Fibroblast of skin of scalp (primary cell): ENCODE data around the gene ZNF98. TPM values are rescaled to one million over a fixed set of nuclear protein-coding genes. Genes with fewer than 3 reads are reported as not detected.

ENCODE experiments used
- DNase-seq: peaks from one replicate; pipeline ENCODE4 v3.0.0-alpha.2; 2013
- polyA plus RNA-seq, 2 experiments: library from polyadenylated mRNA; unstranded; fragments of 120-200 nt; gene quantifications; one replicate each; pipeline ENCODE4 v1.2.1, GENCODE V29; 2013; ENCODE audit not compliant: insufficient read length in 2 of 2

ZNF98 gene
- polyA plus RNA-seq (2013, experiment 1 of 2; ENCODE audit: insufficient read length) = not detected
- polyA plus RNA-seq (2013, experiment 2 of 2; ENCODE audit: insufficient read length) = 0.47 TPM

DNA sequence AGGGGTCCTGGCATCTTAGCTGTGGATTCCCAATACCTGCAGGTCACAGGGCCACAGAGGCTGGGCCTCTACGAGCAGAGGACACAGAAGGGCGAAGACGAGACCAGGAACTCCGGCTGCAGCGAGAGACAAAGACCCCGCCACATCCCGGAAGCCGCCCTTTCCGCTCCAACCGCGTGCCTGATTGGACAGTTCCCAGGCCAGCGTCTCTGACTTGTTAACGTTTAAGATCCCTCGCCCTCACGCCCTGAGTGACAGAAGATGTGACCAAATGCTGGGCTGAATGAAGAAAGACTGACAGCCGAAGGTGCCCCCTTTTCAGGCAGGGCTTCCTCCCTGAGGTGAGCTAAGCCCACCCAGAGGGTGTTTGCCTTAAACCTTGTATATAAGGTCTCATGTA, at the start of gene ZNF98:
TSS of gene ZNF98 (minus strand) at position 136 of the 400 bp plus-strand sequence. CDS start at position 14, 122 bp downstream.
- DNase-seq = no peak

DNA sequence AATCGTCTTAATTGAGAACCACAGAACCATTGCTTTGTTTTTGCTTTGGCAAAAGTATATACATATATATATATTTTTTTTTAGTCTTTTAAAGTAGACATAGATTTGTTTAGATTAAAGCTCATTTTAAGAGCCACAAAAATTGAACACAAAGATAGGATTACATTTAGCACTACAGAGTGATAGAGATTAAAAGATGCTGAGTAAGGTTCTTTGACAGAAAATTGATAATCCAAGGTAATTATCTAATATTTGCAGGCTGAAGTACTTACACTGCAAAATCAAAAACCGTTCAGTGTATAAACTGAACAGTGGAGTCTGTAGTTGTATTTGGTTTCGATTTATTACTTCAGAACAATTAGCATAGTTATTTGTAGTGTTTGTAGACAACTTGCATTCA, 24.5 kb upstream of the ZNF98 start:
- DNase-seq = no peak

DNA sequence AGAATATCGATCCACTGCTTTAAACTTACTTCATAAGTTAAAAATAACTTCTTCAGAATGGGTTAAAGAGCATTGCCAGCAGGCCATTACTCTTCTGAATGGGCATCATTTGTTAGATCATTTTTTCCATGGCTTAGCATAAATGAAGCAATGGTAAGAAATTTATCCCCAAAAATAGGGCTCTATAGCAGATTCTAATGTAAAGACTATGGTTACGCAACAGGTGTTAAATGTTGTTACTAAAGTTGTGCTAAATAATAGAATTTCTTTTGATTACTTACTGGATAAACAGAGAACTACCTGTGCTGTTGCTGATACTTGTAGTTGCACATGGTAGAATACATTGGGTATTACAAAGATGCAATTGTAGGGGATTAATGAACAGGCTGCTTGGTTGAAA, 15.9 kb upstream of the ZNF98 start:
- DNase-seq = no peak

- DNase-seq = no peak
Observed at GRCh38 chr19:22427960-22428913, 6.1 kb upstream of the ZNF98 start.

DNA sequence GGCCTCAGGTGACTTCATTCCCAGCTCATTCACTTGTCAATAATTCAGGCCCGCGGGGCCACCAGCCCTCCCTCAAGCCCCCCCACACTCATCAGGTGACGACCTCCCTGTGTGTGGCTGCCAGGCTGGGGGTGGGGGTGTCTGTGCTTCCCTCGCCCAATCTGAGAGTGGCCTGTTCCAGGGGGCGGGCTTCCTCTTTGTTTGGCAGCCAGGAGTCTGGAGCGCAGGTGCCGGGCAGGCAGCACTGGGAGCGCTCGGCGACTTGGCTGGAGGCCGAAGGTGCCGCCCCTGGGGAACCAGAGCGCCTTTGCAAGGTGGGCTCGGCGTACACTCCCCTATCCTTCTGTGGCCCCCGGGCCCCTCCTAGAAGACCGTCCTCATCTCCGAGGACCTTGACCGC, 5.4 kb upstream of the ZNF98 start:
- no peak for DNase-seq

DNA sequence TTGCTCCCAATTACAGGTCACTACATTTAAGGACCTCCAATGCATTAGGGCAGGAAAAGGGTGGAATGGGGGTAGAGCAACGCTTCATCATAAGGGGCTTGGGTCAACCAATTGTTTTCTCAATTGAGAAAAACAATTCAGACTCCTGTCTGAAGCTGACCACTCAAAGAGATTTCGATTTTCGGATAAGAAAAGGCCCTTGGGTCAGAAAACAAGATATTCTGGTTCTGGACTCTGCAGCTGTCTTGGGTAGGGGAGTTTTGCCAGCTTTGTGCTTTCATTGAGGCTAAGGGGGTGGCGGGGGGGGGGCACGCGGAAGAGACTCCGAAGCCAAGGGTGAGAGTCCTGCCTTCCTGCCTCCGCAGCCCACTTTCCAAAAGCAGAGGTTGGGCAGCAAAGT, 4.8 kb upstream of the ZNF98 start:
- no peak for DNase-seq

DNA sequence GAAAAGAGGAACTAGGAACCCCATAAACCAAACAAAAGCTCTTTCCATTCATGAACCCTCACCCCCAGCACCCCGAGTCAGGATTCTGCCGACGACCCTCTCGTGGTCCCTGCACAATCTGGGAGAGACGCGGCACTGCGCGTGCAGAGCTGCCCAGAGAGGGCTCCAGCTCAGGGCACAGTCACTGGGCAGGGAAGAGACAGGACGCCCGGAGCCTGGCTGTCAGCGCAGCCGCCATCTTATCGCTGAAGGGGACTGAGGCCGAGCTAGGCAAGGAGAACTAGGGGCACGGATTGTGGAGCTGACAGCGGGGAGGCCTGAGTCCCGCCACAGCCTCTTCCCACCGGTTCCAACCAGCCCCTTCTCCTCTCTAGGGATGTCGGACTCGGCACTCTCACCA, 349 bp downstream of the ZNF98 start:
- no peak for DNase-seq

- no peak for DNase-seq
Observed at GRCh38 chr19:22354665-22355064, 67.5 kb downstream of the ZNF98 start.
